Activated CD8-positive, alpha-beta memory T cell treated with anti-CD3 and anti-CD28 coated beads for 48 hours (primary cell): ENCODE measurements around the gene FJX1.
A peak's percentile ranks its signal among the peaks of the same experiment; 100 is the strongest.

Experiments
- DNase-seq, 3 experiments: peaks; one replicate each; pipeline ENCODE4 v3.0.0-alpha.2; 2020; ENCODE audit warnings: low read depth in 2 of 3, low spot score in 2 of 3

The FJX1 gene

GRCh38 chr11:35605706-35606105, 12.6 kb upstream of the FJX1 start:
- no peak for DNase-seq

GRCh38 chr11:35606206-35606605, 12.1 kb upstream of the FJX1 start:
- DNase-seq: no peak

- DNase-seq: no peak
Observed at GRCh38 chr11:35608502-35608901, 9.8 kb upstream of the FJX1 start.

GRCh38 chr11:35609656-35610055, 8.6 kb upstream of the FJX1 start:
- DNase-seq: no peak

- no peak for DNase-seq
Observed at GRCh38 chr11:35610631-35611030, 7.6 kb upstream of the FJX1 start.

- no peak for DNase-seq
Observed at GRCh38 chr11:35611741-35612140, 6.5 kb upstream of the FJX1 start.

GRCh38 chr11:35614939-35615569, 3.2 kb upstream of the FJX1 start:
- DNase-seq: no peak

GRCh38 chr11:35615921-35616900, 2.0 kb upstream of the FJX1 start:
- no peak for DNase-seq

GRCh38 chr11:35617316-35617686, 959 bp upstream of the FJX1 start:
- no peak for DNase-seq

- no peak for DNase-seq
Observed at GRCh38 chr11:35618497-35619115, 346 bp downstream of the FJX1 start.

- DNase-seq: peak in 1 of 3 experiments; percentile 10
Observed at GRCh38 chr11:35619116-35619854, 1.0 kb downstream of the FJX1 start.

GRCh38 chr11:35619855-35620640, 1.8 kb downstream of the FJX1 start:
- DNase-seq: no peak

GRCh38 chr11:35620795-35621194, 2.5 kb downstream of the FJX1 start:
- DNase-seq: no peak

GRCh38 chr11:35621620-35622019, 3.4 kb downstream of the FJX1 start:
- DNase-seq: no peak

- DNase-seq: no peak
Observed at GRCh38 chr11:35622070-35622469, 3.8 kb downstream of the FJX1 start.

- no peak for DNase-seq
Observed at GRCh38 chr11:35623621-35624168, 5.4 kb downstream of the FJX1 start.

- DNase-seq: no peak
Observed at GRCh38 chr11:35624316-35624715, 6.1 kb downstream of the FJX1 start.

- no peak for DNase-seq
Observed at GRCh38 chr11:35624781-35625180, 6.5 kb downstream of the FJX1 start.

GRCh38 chr11:35626501-35626900, 8.2 kb downstream of the FJX1 start:
- DNase-seq: no peak

- DNase-seq: no peak
Observed at GRCh38 chr11:35629511-35629910, 11.3 kb downstream of the FJX1 start.
